GM21786 (cell line): Measurements from ENCODE around the gene NUPR2.
"Not testable (repeated sequence)": the region's sequence is repeated elsewhere in the genome, so short reads cannot be mapped to it uniquely, and the experiment has no call there.

Experiments
- ATAC-seq: cut with Tn5 transposase; IDR thresholded peaks from one replicate; pipeline ENCODE4 v1.9.1; 2021; ENCODE audit not compliant: unreplicated experiment

NUPR2 gene

GRCh38 chr7:56087445-56087844 lies 28.8 kb downstream of the NUPR2 start:
- ATAC-seq: no peak

GRCh38 chr7:56086761-56087160 lies 29.5 kb downstream of the NUPR2 start:
- ATAC-seq: no peak

GRCh38 chr7:56083150-56083785 lies 32.9 kb downstream of the NUPR2 start:
- ATAC-seq: no peak

- no peak for ATAC-seq
Measured at GRCh38 chr7:56081626-56082340, 34.4 kb downstream of the NUPR2 start.

GRCh38 chr7:56080726-56081435 lies 35.3 kb downstream of the NUPR2 start:
- not testable (repeated sequence) for ATAC-seq

GRCh38 chr7:56079450-56080185 lies 36.6 kb downstream of the NUPR2 start:
- no peak for ATAC-seq

DNA sequence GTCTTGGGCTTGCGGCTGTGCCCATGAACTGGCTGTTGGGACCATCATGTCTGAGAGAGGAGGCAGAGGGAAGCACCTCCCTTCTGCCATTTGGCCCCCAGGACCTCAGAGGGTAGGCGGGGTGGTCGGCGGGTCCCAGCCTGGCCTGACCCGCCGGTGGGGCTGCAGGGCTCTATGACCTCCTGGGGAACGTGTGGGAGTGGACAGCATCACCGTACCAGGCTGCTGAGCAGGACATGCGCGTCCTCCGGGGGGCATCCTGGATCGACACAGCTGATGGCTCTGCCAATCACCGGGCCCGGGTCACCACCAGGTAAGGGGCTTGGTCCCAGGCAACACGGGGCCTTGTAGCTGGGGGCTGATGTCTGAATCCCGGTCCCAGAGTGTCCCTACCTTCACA lies 38.0 kb downstream of the NUPR2 start:
- ATAC-seq: no peak

DNA sequence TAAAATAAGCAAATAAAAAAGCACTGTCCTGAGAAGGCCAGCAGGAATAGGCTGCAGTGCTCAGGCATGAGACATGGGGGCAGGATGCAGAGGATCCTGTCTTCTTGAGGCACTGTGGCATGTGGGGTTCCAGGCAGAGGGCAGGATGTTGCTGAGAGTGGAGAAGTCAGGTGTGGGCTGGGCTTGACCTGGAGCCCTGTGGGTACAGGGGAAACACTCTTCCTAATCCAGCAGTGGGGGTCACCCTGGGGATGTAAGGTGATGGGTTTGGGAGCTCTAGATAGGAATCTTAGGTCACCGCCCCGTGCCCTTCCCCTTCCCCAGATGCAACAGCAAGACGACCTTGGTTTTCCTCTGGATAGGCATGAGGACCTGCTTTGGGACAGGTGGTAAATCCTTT lies 38.5 kb downstream of the NUPR2 start:
- ATAC-seq: no peak

DNA sequence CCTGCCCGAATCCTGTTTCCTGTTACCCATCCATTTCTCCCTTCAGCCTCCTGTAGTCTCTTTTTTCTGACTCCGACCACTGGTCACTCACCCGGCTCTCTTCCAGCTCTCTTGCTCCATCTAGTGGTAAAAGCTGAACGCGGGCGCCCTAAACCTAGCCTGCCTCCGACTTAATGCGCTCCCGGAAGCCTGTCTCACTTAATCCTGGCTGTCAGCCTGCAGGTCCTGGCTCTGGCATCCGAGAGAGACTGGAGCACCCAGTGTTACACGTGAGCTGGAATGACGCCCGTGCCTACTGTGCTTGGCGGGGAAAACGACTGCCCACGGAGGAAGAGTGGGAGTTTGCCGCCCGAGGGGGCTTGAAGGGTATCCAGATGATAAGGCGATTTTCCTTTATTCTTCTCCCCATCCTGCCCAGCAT lies 41.8 kb downstream of the NUPR2 start:
- ATAC-seq: peak; percentile 91

DNA sequence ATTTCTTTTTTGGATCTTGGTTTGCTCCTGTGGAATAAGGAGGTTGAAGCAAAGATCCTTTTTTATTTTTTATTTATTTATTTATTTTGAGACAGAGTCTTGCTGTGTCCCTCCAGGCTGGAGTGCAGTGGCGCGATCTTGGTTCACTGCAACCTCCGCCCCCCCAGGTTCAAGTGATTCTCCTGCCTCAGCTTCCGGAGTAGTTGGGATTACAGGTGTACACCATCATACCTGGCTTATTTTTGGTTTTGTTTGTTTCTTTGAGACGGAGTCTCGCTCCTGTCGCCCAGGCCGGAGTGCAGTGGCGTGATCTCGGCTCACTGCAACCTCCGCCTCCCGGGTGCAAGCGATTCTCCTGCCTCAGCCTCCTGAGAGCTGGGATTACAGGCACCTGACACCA lies 49.8 kb downstream of the NUPR2 start:
- not testable (repeated sequence) for ATAC-seq
